CD4-positive, alpha-beta T cell (primary cell): ENCODE data around the gene ABCG8. TPM values are rescaled to one million over a fixed set of nuclear protein-coding genes. Genes with fewer than 3 reads are reported as not detected.
"Not testable (repeated sequence)": the region's sequence is repeated elsewhere in the genome, so short reads cannot be mapped to it uniquely, and the experiment has no call there.

Experiments used
- ATAC-seq: fragments of 200-7000 bp; cut with Tn5 transposase; one replicate; pipeline ENCODE4 v1.10.0; 2022; ENCODE audit warnings: mild to moderate bottlenecking; ENCODE audit not compliant: poor library complexity
- CTCF ChIA-PET: fragments of 350-600 bp; sonication (Branson Sonifier 250); formaldehyde crosslinking; loops from one replicate; lab custom pipeline; 2021; ENCODE audit warnings: antibody characterized with exemption, inconsistent platforms; lab: Charles Lee
- POLR2A ChIA-PET: fragments of 350-600 bp; sonication (Branson Sonifier 250); formaldehyde crosslinking; loops from one replicate; lab custom pipeline; 2021; ENCODE audit warnings: antibody characterized with exemption, inconsistent platforms; lab: Charles Lee
- DNase-seq, 14 experiments: peaks; one replicate each; pipeline ENCODE4 v3.0.0-alpha.2; 2013 to 2020; ENCODE audit warnings: mixed read lengths in 2 of 14
- H3K27ac ChIP-seq, 2 donors: one replicate each; pipeline versions ENCODE4 v1.5.1 to v1.7.0; 2013; ENCODE audit warnings: low read length in 2 of 2, low read depth in 1 of 2, mild to moderate bottlenecking in 1 of 2
- H3K27me3 ChIP-seq, 2 experiments: 1 replicate in 1 of 2; 2 replicates in 1 of 2; pipeline versions ENCODE4 v1.6.1 to v1.7.0; 2013; ENCODE audit warnings: low read length in 2 of 2, control low read depth in 1 of 2, mild to moderate bottlenecking in 1 of 2, moderate library complexity in 1 of 2; ENCODE audit not compliant: insufficient read depth in 2 of 2, control insufficient read depth in 1 of 2
- H3K36me3 ChIP-seq: one replicate; pipeline ENCODE4 v1.6.1; 2013; ENCODE audit warnings: low read length, control low read depth; ENCODE audit not compliant: insufficient read depth
- H3K4me1 ChIP-seq: one replicate; pipeline ENCODE4 v1.6.1; 2013; ENCODE audit warnings: low read length, control low read depth; ENCODE audit not compliant: insufficient read depth
- H3K4me3 ChIP-seq: one replicate; pipeline ENCODE4 v1.5.1; 2013; ENCODE audit warnings: mild to moderate bottlenecking, low read length, moderate library complexity
- H3K9me3 ChIP-seq, 2 experiments: 1 replicate in 1 of 2; 2 replicates in 1 of 2; pipeline versions ENCODE4 v1.6.1 to v1.7.0; 2013; ENCODE audit warnings: low read length in 2 of 2, mild to moderate bottlenecking in 2 of 2, control low read depth in 1 of 2, moderate library complexity in 1 of 2; ENCODE audit not compliant: control insufficient read depth in 1 of 2, insufficient read depth in 1 of 2
- H3K27ac Mint-ChIP-seq: one replicate; pipeline ENCODE4 v1.8.0; 2020; ENCODE audit warnings: mixed read lengths
- H3K27me3 Mint-ChIP-seq: one replicate; pipeline ENCODE4 v1.8.0; 2021; ENCODE audit warnings: mixed read lengths
- H3K36me3 Mint-ChIP-seq: one replicate; pipeline ENCODE4 v1.8.0; 2021; ENCODE audit warnings: low read depth, mixed read lengths
- H3K4me1 Mint-ChIP-seq: one replicate; pipeline ENCODE4 v1.8.0; 2021; ENCODE audit warnings: low read depth, mixed read lengths
- H3K4me3 Mint-ChIP-seq: one replicate; pipeline ENCODE4 v1.8.0; 2020; ENCODE audit warnings: mild to moderate bottlenecking, mixed read lengths
- H3K9me3 Mint-ChIP-seq: one replicate; pipeline ENCODE4 v1.8.0; 2020; ENCODE audit warnings: mixed read lengths
- CTCF ChIP-seq: fragments of 200-600 bp; IDR thresholded peaks from one replicate; pipeline ENCODE4 v1.8.0; 2022; ENCODE audit warnings: antibody characterized with exemption, mild to moderate bottlenecking
- intact Hi-C, 2 experiments: fragments of 100-400 bp; cut with DNase I in 1 of 2; cut with micrococcal nuclease in 1 of 2; formaldehyde crosslinking; loops; one replicate each; pipeline versions ENCODE4 v1.15.1 to v1.9.0; 2023 to 2025; cut with DNase I, micrococcal nuclease
- total RNA-seq, 174 experiments: library from RNA in 2 of 174; stranded (reverse) in 2 of 174; gene quantifications; one replicate each; pipeline ENCODE4 v1.2.3 and lab custom pipeline; 2021 to 2026

ABCG8 gene
- total RNA-seq, 2 experiments from 2014 or later: not detected

- no peak overlapping the region for H3K27ac ChIP-seq
- CTCF ChIA-PET: interaction anchor here (0.7 kb wide), 1 partner anchor 9 kb away, joined by 4 read pairs; no protein-coding TSS in a partner anchor
- POLR2A ChIA-PET: no interaction called here
- no peak overlapping the region for H3K4me3 Mint-ChIP-seq
- H3K4me1 ChIP-seq: no peaks in the 10 kb centered on the region
- no peaks in the 10 kb centered on the region for H3K9me3 Mint-ChIP-seq
- DNase-seq: no peak
- peaks cover 90% of the 10 kb centered on the region for H3K36me3 Mint-ChIP-seq
- no peaks in the 10 kb centered on the region for H3K27me3 ChIP-seq
- H3K9me3 ChIP-seq: no peaks in the 10 kb centered on the region
- no peak for TF ChIP-seq CTCF
- no peak for ATAC-seq
- H3K27ac Mint-ChIP-seq: peak overlapping the region; percentile 6
- H3K4me3 ChIP-seq: no peak overlapping the region
- H3K36me3 ChIP-seq: peaks cover 25% of the 10 kb centered on the region
- intact Hi-C loops: no loop called here
- H3K27me3 Mint-ChIP-seq: no peaks in the 10 kb centered on the region
- H3K4me1 Mint-ChIP-seq: peaks cover 8% of the 10 kb centered on the region
Observed at GRCh38 chr2:43906448-43907109, 67.8 kb downstream of the ABCG8 start.

DNA sequence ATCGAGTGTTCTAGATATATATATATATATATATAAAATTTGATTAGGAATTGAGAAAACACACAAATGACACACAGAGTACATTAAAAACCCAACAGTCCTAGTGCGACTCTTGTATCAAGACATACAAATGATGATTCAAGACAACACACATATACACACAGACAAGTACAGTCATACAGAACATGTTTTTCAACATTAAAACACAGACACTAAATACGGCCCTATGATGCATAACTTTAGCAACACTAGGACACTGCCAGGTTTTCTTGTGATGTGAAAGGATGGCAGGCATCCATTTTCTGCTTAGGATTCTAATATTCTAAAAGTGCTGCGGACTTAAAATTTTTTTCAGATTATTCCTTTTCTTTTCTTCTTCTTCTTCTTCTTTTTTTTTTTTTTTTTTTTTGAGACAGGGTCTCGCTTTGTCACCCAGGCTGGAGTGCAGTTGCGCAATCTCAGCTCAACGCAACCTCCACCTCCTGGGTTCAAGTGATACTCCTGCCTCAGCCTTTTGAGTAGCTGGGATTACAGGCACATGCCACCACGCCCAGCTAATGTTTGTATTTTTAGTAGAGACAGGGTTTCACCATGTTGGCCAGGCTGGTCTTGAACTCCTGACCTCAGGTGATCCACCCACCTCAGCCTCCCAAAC, 72.5 kb downstream of the ABCG8 start:
- H3K4me1 Mint-ChIP-seq, H3K27ac ChIP-seq, CTCF ChIA-PET, H3K27me3 Mint-ChIP-seq, H3K4me3 ChIP-seq, H3K27me3 ChIP-seq, H3K4me1 ChIP-seq, H3K9me3 Mint-ChIP-seq, H3K27ac Mint-ChIP-seq, H3K9me3 ChIP-seq, DNase-seq, ATAC-seq, H3K4me3 Mint-ChIP-seq, POLR2A ChIA-PET, intact Hi-C loops: not testable (repeated sequence)
- H3K36me3 Mint-ChIP-seq: peaks cover 92% of the 10 kb centered on the region
- H3K36me3 ChIP-seq: peaks cover 32% of the 10 kb centered on the region

GRCh38 chr2:43924463-43924862, 85.7 kb downstream of the ABCG8 start:
- no peaks in the 10 kb centered on the region for H3K27me3 ChIP-seq
- no peak for ATAC-seq
- Mint-ChIP-seq H3K4me1 (peaks cover 14% of the 10 kb centered on the region), H3K27me3 (no peaks in the 10 kb centered on the region), H3K36me3 (peaks cover 82% of the 10 kb centered on the region), H3K27ac (no peak overlapping the region), H3K9me3 (no peaks in the 10 kb centered on the region), H3K4me3 (no peak overlapping the region)
- no peak for TF ChIP-seq CTCF
- POLR2A ChIA-PET: interaction anchor here (0.7 kb wide), 1 partner anchor 72 kb away, joined by 3 read pairs; no protein-coding TSS in a partner anchor
- no peaks in the 10 kb centered on the region for H3K9me3 ChIP-seq
- no peak for DNase-seq
- H3K4me1 ChIP-seq: no peaks in the 10 kb centered on the region
- intact Hi-C loops: no loop called here
- H3K27ac ChIP-seq: no peak overlapping the region
- CTCF ChIA-PET: interaction anchor here (0.9 kb wide), 1 partner anchor 17 kb away, joined by 5 read pairs; no protein-coding TSS in a partner anchor
- H3K36me3 ChIP-seq: peaks cover 17% of the 10 kb centered on the region
- H3K4me3 ChIP-seq: no peak overlapping the region
